ENCODE data around the gene TSPOAP1.

The TSPOAP1 gene

GRCh38 chr17:58317421-58318064 lies 11.1 kb downstream of the TSPOAP1 start:
- TF ChIP-seq CTCF (conservative IDR thresholded peaks at IDR 0.05; ENCODE audit: low read length): peak; percentile 92
- peak; percentile 62 for DNase-seq (ENCODE audit: low read depth)
- no peak overlapping the region for H3K4me3 ChIP-seq (ENCODE audit: low read length)

GRCh38 chr17:58316260-58316960 lies 12.2 kb downstream of the TSPOAP1 start:
- no peak for DNase-seq (ENCODE audit: low read depth)
- TF ChIP-seq CTCF (conservative IDR thresholded peaks at IDR 0.05; ENCODE audit: low read length): no peak
- no peak overlapping the region for H3K4me3 ChIP-seq (ENCODE audit: low read length)

GRCh38 chr17:58315750-58316149 lies 12.8 kb downstream of the TSPOAP1 start:
- TF ChIP-seq CTCF (conservative IDR thresholded peaks at IDR 0.05; ENCODE audit: low read length): no peak
- H3K4me3 ChIP-seq (ENCODE audit: low read length): no peak overlapping the region
- no peak for DNase-seq (ENCODE audit: low read depth)

GRCh38 chr17:58315281-58315711 lies 13.3 kb downstream of the TSPOAP1 start:
- TF ChIP-seq CTCF (conservative IDR thresholded peaks at IDR 0.05; ENCODE audit: low read length): no peak
- DNase-seq (ENCODE audit: low read depth): no peak
- H3K4me3 ChIP-seq (ENCODE audit: low read length): no peak overlapping the region

- H3K4me3 ChIP-seq (ENCODE audit: low read length): no peak overlapping the region
- no peak for DNase-seq (ENCODE audit: low read depth)
Observed at GRCh38 chr17:58314706-58315015, 13.9 kb downstream of the TSPOAP1 start.

GRCh38 chr17:58313815-58314705 lies 14.5 kb downstream of the TSPOAP1 start:
- no peak overlapping the region for H3K4me3 ChIP-seq (ENCODE audit: low read length)
- no peak for TF ChIP-seq CTCF (conservative IDR thresholded peaks at IDR 0.05; ENCODE audit: low read length)
- no peak for DNase-seq (ENCODE audit: low read depth)

More at GRCh38 chr17:58314706-58315015, 13.9 kb downstream of the TSPOAP1 start:
- no peak for TF ChIP-seq CTCF (conservative IDR thresholded peaks at IDR 0.05; ENCODE audit: low read length)

Measured in AG10803 (cell line).